GM18499 (cell line): Measurements from ENCODE around the gene TBC1D2B.
"Not testable (repeated sequence)": the region's sequence is repeated elsewhere in the genome, so short reads cannot be mapped to it uniquely, and the experiment has no call there.

Experiments used
- ATAC-seq: cut with Tn5 transposase; IDR thresholded peaks from one replicate; pipeline ENCODE4 v1.9.1; 2021; ENCODE audit warnings: moderate number of reproducible peaks; ENCODE audit not compliant: insufficient read depth, unreplicated experiment

Gene TBC1D2B

GRCh38 chr15:77980098-77980497, 97.4 kb downstream of the TBC1D2B start:
- ATAC-seq: no peak

GRCh38 chr15:77979157-77979556, 98.4 kb downstream of the TBC1D2B start:
- not testable (repeated sequence) for ATAC-seq

- not testable (repeated sequence) for ATAC-seq
These were observed 98.8 kb downstream of the TBC1D2B start for GRCh38 chr15:77978759-77979145.

GRCh38 chr15:77977903-77978758, 99.4 kb downstream of the TBC1D2B start:
- ATAC-seq: not testable (repeated sequence)

GRCh38 chr15:77976760-77977525, 100.6 kb downstream of the TBC1D2B start:
- not testable (repeated sequence) for ATAC-seq

GRCh38 chr15:77976095-77976450, 101.4 kb downstream of the TBC1D2B start:
- not testable (repeated sequence) for ATAC-seq

GRCh38 chr15:77975332-77976094, 102.0 kb downstream of the TBC1D2B start:
- no peak for ATAC-seq

GRCh38 chr15:77974416-77975331, 102.8 kb downstream of the TBC1D2B start:
- ATAC-seq: no peak

- no peak for ATAC-seq
These were observed 103.5 kb downstream of the TBC1D2B start for GRCh38 chr15:77974098-77974414.

- ATAC-seq: not testable (repeated sequence)
These were observed 104.0 kb downstream of the TBC1D2B start for GRCh38 chr15:77973273-77974097.

GRCh38 chr15:77972706-77973105, 104.8 kb downstream of the TBC1D2B start:
- ATAC-seq: not testable (repeated sequence)

GRCh38 chr15:77971875-77972274, 105.6 kb downstream of the TBC1D2B start:
- not testable (repeated sequence) for ATAC-seq

- not testable (repeated sequence) for ATAC-seq
These were observed 106.6 kb downstream of the TBC1D2B start for GRCh38 chr15:77970813-77971360.

GRCh38 chr15:77969055-77969454, 108.5 kb downstream of the TBC1D2B start:
- no peak for ATAC-seq

- no peak for ATAC-seq
These were observed 109.7 kb downstream of the TBC1D2B start for GRCh38 chr15:77967798-77968197.

GRCh38 chr15:77967235-77967615, 110.3 kb downstream of the TBC1D2B start:
- not testable (repeated sequence) for ATAC-seq

GRCh38 chr15:77966540-77967234, 110.8 kb downstream of the TBC1D2B start:
- no peak for ATAC-seq

GRCh38 chr15:77964193-77964592, 113.3 kb downstream of the TBC1D2B start:
- no peak for ATAC-seq
